Retinal pigment epithelial cell (primary cell): ENCODE measurements around the gene CDH13.

Experiments
- DNase-seq: peaks from one replicate; pipeline ENCODE4 v3.0.0-alpha.2; 2010; ENCODE audit warnings: low read depth
- H3K4me3 ChIP-seq: 2 replicates; pipeline ENCODE4 v1.5.1; 2011; ENCODE audit warnings: mild to moderate bottlenecking, low read length, control low read depth, moderate library complexity
- CTCF ChIP-seq: conservative IDR thresholded peaks from 2 replicates; pipeline ENCODE4 v1.5.1; 2011; ENCODE audit warnings: low read depth, low read length, control low read depth, inconsistent platforms

Gene CDH13

GRCh38 chr16:83029467-83029866, 402.7 kb downstream of the CDH13 start:
- H3K4me3 ChIP-seq: no peak overlapping the region
- TF ChIP-seq CTCF: no peak
- no peak for DNase-seq

GRCh38 chr16:83031524-83031923, 404.8 kb downstream of the CDH13 start:
- H3K4me3 ChIP-seq: no peak overlapping the region
- DNase-seq: no peak
- no peak for TF ChIP-seq CTCF

- TF ChIP-seq CTCF: no peak
Observed at GRCh38 chr16:83037102-83037501, 410.3 kb downstream of the CDH13 start.

GRCh38 chr16:83037884-83038283, 411.1 kb downstream of the CDH13 start:
- no peak for TF ChIP-seq CTCF
- DNase-seq: no peak
- H3K4me3 ChIP-seq: no peak overlapping the region

More at GRCh38 chr16:83037102-83037501, 410.3 kb downstream of the CDH13 start:
- no peak for DNase-seq
- H3K4me3 ChIP-seq: no peak overlapping the region

- no peak overlapping the region for H3K4me3 ChIP-seq
- DNase-seq: no peak
- TF ChIP-seq CTCF: no peak
Observed at GRCh38 chr16:83040174-83040573, 413.4 kb downstream of the CDH13 start.

- TF ChIP-seq CTCF: no peak
- DNase-seq: no peak
- H3K4me3 ChIP-seq: no peak overlapping the region
Observed at GRCh38 chr16:83044589-83044988, 417.8 kb downstream of the CDH13 start.

- H3K4me3 ChIP-seq: no peak overlapping the region
- TF ChIP-seq CTCF: no peak
- no peak for DNase-seq
Observed at GRCh38 chr16:83045790-83046189, 419.0 kb downstream of the CDH13 start.
